H1 (cell line): ENCODE measurements around the gene ZNF530. TPM values are rescaled to one million over a fixed set of nuclear protein-coding genes. Genes with fewer than 3 reads are reported as not detected.
A peak's percentile ranks its signal among the peaks of the same experiment; 100 is the strongest.

ENCODE experiments used
- CTCF ChIA-PET: fragments of 300-600 bp; sonication (Branson Sonifier 250); formaldehyde crosslinking; loops from one replicate; lab custom pipeline; 2021; ENCODE audit not compliant: partially characterized antibody; lab: Charles Lee
- POLR2A ChIA-PET: fragments of 300-600 bp; sonication (Branson Sonifier 250); formaldehyde crosslinking; loops from one replicate; lab custom pipeline; 2021; ENCODE audit warnings: inconsistent platforms; ENCODE audit not compliant: partially characterized antibody; lab: Charles Lee
- DNase-seq, 2 experiments: peaks; one replicate each; pipeline versions ENCODE4 v3.0.0 to v3.0.0-alpha.2; 2010 to 2022; ENCODE audit warnings: low spot score in 2 of 2, low read depth in 1 of 2, mixed read lengths in 1 of 2
- FAIRE-seq: peaks from 2 replicates; lab custom pipeline; 2011; peaks lifted over from hg19 to GRCh38; lab: Jason Lieb, UNC
- H2AFZ ChIP-seq: 2 replicates; pipeline ENCODE4 v1.8.1; 2012; ENCODE audit warnings: low read length, inconsistent platforms
- H2AK5ac ChIP-seq: 2 replicates; pipeline ENCODE4 v1.6.1; 2013; ENCODE audit warnings: low read depth, low read length
- H2BK120ac ChIP-seq: replicated peaks from 2 replicates; pipeline ENCODE3; 2013; ENCODE audit warnings: low read depth, low read length, inconsistent platforms
- H2BK12ac ChIP-seq: 2 replicates; pipeline ENCODE4 v1.6.1; 2013; ENCODE audit warnings: low read depth, low read length
- H2BK15ac ChIP-seq: 2 replicates; pipeline ENCODE4 v1.6.1; 2013; ENCODE audit warnings: low read length
- H2BK20ac ChIP-seq: 2 replicates; pipeline ENCODE4 v1.6.1; 2013; ENCODE audit warnings: low read length
- H2BK5ac ChIP-seq: 2 replicates; pipeline ENCODE4 v1.6.1; 2013; ENCODE audit warnings: low read depth, low read length
- H3K14ac ChIP-seq: 2 replicates; pipeline ENCODE4 v1.6.1; 2013; ENCODE audit warnings: inconsistent platforms; ENCODE audit not compliant: insufficient read length
- H3K18ac ChIP-seq: 2 replicates; pipeline ENCODE4 v1.6.1; 2013; ENCODE audit warnings: low read length; ENCODE audit errors: extremely low read depth
- H3K23ac ChIP-seq: 2 replicates; pipeline ENCODE4 v1.6.1; 2013; ENCODE audit warnings: inconsistent platforms; ENCODE audit not compliant: insufficient read length
- H3K23me2 ChIP-seq: 2 replicates; pipeline ENCODE4 v1.6.1; 2013; ENCODE audit warnings: low read depth, low read length
- H3K27ac ChIP-seq: 2 replicates; pipeline ENCODE4 v1.6.1; 2011; ENCODE audit warnings: low read depth, low read length, inconsistent platforms
- H3K27me3 ChIP-seq, 4 experiments: replicated peaks in 1 of 4; 1 replicate in 1 of 4; 2 replicates in 3 of 4; pipeline versions ENCODE4 v1.6.1 to v1.8.1; 2011 to 2013; ENCODE audit warnings: low read length in 3 of 4, mild to moderate bottlenecking in 3 of 4, inconsistent platforms in 2 of 4, mixed read lengths in 2 of 4, moderate library complexity in 1 of 4; ENCODE audit not compliant: control insufficient read depth in 3 of 4, insufficient read depth in 3 of 4; ENCODE audit errors: extremely low read depth in 1 of 4
- H3K36me3 ChIP-seq, 4 experiments: 2 replicates each; pipeline versions ENCODE4 v1.6.1 to v1.8.1; 2011 to 2013; ENCODE audit warnings: mild to moderate bottlenecking in 4 of 4, low read length in 3 of 4, moderate library complexity in 2 of 4, control low read depth in 1 of 4, inconsistent platforms in 1 of 4; ENCODE audit not compliant: insufficient read depth in 4 of 4, control insufficient read depth in 2 of 4
- H3K4ac ChIP-seq: replicated peaks from 2 replicates; pipeline ENCODE3; 2013; ENCODE audit warnings: low read length, low read depth, mixed read lengths, inconsistent platforms; ENCODE audit not compliant: insufficient read length
- H3K4me1 ChIP-seq, 4 experiments: replicated peaks in 1 of 4; 1 replicate in 1 of 4; 2 replicates in 3 of 4; pipeline versions ENCODE4 v1.6.1 to v1.8.1; 2011 to 2013; ENCODE audit warnings: low read length in 3 of 4, inconsistent platforms in 2 of 4, mixed read lengths in 1 of 4; ENCODE audit not compliant: insufficient read depth in 4 of 4, control insufficient read depth in 3 of 4
- H3K4me2 ChIP-seq, 2 experiments: 2 replicates each; pipeline versions ENCODE4 v1.6.1 to v1.8.1; 2011 to 2013; ENCODE audit warnings: low read depth in 2 of 2, low read length in 2 of 2, control low read depth in 1 of 2, inconsistent platforms in 1 of 2, mild to moderate bottlenecking in 1 of 2; ENCODE audit not compliant: insufficient read depth in 1 of 2
- H3K4me3 ChIP-seq, 4 experiments: fragments of 200-600, 300-600 bp in 1 of 4; sonication (generic), shearing (Covaris generic), sonication (Bioruptor Twin) in 1 of 4; 2 replicates each; pipeline versions ENCODE4 v1.5.1 to v1.8.1; 2011 to 2016; ENCODE audit warnings: low read length in 4 of 4, low read depth in 3 of 4, control low read depth in 2 of 4, inconsistent platforms in 2 of 4, mild to moderate bottlenecking in 2 of 4, mixed read lengths in 1 of 4, moderate library complexity in 1 of 4; ENCODE audit not compliant: insufficient read depth in 2 of 4; ENCODE audit errors: extremely low read depth in 1 of 4
- H3K56ac ChIP-seq: replicated peaks from 2 replicates; pipeline ENCODE3; 2013; ENCODE audit warnings: low read depth, mild to moderate bottlenecking, mixed read lengths, low read length, inconsistent platforms; ENCODE audit not compliant: insufficient read length
- H3K79me1 ChIP-seq: 2 replicates; pipeline ENCODE4 v1.6.1; 2013; ENCODE audit warnings: low read depth, low read length, control low read depth
- H3K79me2 ChIP-seq, 2 experiments: 2 replicates each; pipeline versions ENCODE4 v1.6.1 to v1.8.1; 2012 to 2013; ENCODE audit warnings: low read length in 2 of 2, mild to moderate bottlenecking in 2 of 2, inconsistent platforms in 1 of 2; ENCODE audit not compliant: insufficient read depth in 2 of 2, control insufficient read depth in 1 of 2
- H3K9ac ChIP-seq, 4 experiments: replicated peaks in 1 of 4; 1 replicate in 1 of 4; 2 replicates in 3 of 4; pipeline versions ENCODE4 v1.6.1 to v1.8.1; 2011 to 2013; ENCODE audit warnings: low read depth in 3 of 4, low read length in 3 of 4, control low read depth in 2 of 4, mild to moderate bottlenecking in 2 of 4, moderate library complexity in 2 of 4, inconsistent platforms in 1 of 4; ENCODE audit errors: extremely low read depth in 1 of 4
- H3K9me3 ChIP-seq, 2 experiments: 2 replicates each; pipeline versions ENCODE4 v1.6.1 to v1.8.1; 2012 to 2013; ENCODE audit warnings: mild to moderate bottlenecking in 2 of 2, moderate library complexity in 2 of 2, control low read depth in 1 of 2, inconsistent platforms in 1 of 2, low read depth in 1 of 2, low read length in 1 of 2, mixed read lengths in 1 of 2; ENCODE audit not compliant: insufficient read depth in 2 of 2
- H4K20me1 ChIP-seq, 2 experiments: replicated peaks in 1 of 2; 2 replicates each; pipeline versions ENCODE3 to v1.8.1; 2011 to 2013; ENCODE audit warnings: inconsistent platforms in 2 of 2, low read length in 2 of 2, mild to moderate bottlenecking in 1 of 2; ENCODE audit not compliant: insufficient read depth in 2 of 2, control insufficient read depth in 1 of 2
- H4K5ac ChIP-seq: 2 replicates; pipeline ENCODE4 v1.6.1; 2013; ENCODE audit warnings: low read length, low read depth, mixed read lengths, inconsistent platforms; ENCODE audit not compliant: insufficient read length
- H4K8ac ChIP-seq: 2 replicates; pipeline ENCODE4 v1.8.0; 2013; ENCODE audit warnings: mild to moderate bottlenecking, moderate library complexity, low read length, inconsistent platforms; ENCODE audit not compliant: insufficient read depth; ENCODE audit errors: extremely low read depth
- H4K91ac ChIP-seq: replicated peaks from 2 replicates; pipeline ENCODE3; 2013; ENCODE audit warnings: low read length, mixed read lengths, inconsistent platforms; ENCODE audit not compliant: insufficient read length
- NANOG ChIP-seq: IDR thresholded peaks from 2 replicates; pipeline ENCODE4 v1.6.1; 2011; ENCODE audit warnings: low read length, low read depth, mild to moderate bottlenecking, inconsistent platforms; ENCODE audit not compliant: insufficient read depth, poor library complexity, severe bottlenecking
- SUZ12 ChIP-seq: fragments of 200-600 bp; sonication (generic); IDR thresholded peaks from 2 replicates; pipeline ENCODE4 v1.6.1; 2012; ENCODE audit warnings: mild to moderate bottlenecking, inconsistent platforms, low read length, moderate library complexity, mixed read lengths
- WGBS, 2 experiments: shearing (Covaris generic) in 1 of 2; methylation state at CpG; one replicate each; pipeline versions ENCODE4 v1.1.6 to v1.1.7; 2013 to 2015; ENCODE audit warnings: low lambda C conversion rate in 2 of 2, mixed read lengths in 2 of 2, inconsistent platforms in 1 of 2, low coverage in 1 of 2, missing lambda C conversion rate in 1 of 2; ENCODE audit not compliant: insufficient replicate concordance in 2 of 2, insufficient coverage in 1 of 2, insufficient read length in 1 of 2; ENCODE audit errors: extremely low coverage in 1 of 2, missing lambda C conversion rate in 1 of 2; 5-methylcytosine and 5-hydroxymethylcytosine counted together
- polyA plus RNA-seq, 7 experiments: library from polyadenylated mRNA; depleted of rRNA in 3 of 7; stranded (reverse) in 5 of 7; unstranded in 2 of 7; fragments of >200 nt in 5 of 7; fragments of 200-250 nt in 2 of 7; gene quantifications; 1 replicate in 5 of 7; 2 replicates in 1 of 7; 4 replicates in 1 of 7; pipeline versions ENCODE4 v1.2.1 to v1.2.3, GENCODE V29; 2011 to 2013; ENCODE audit warnings: missing spikeins in 2 of 7, mixed read lengths in 2 of 7
- total RNA-seq: library from RNA; stranded (reverse); fragmentation: NEBNext Ultra II Directional; extraction: Animal tissue kit (Norgen Biotek cat#: 25700); gene quantifications from 2 replicates; pipeline ENCODE4 v1.2.1, GENCODE V29; 2021
- TF ChIP-seq, protein P1 (sequence below): IDR thresholded peaks from 2 replicates; pipeline ENCODE4 v1.6.1; 2012; ENCODE audit warnings: inconsistent platforms

ZNF530 gene
- total and polyA plus RNA-seq, 2 of the 8 experiments (the other 6 are each of a cell fraction or from before 2014, with no cell fraction given): 4.2 to 9.3 TPM

GRCh38 chr19:57559008-57559403, 40.7 kb upstream of the ZNF530 start:
- Histone ChIP-seq H2AK5ac (no peak overlapping the region), H2BK20ac (no peak overlapping the region), H3K23me2 (peaks cover 3% of the 10 kb centered on the region; the same call in 1 of the 2 replicates), H3K14ac (no peak overlapping the region), H4K5ac (no peak overlapping the region), H3K36me3 (peaks cover 6 to 19% (median 11%) of the 10 kb centered on the region in 4 experiments; a peak in 7 of 8 replicates), H4K20me1 (peaks cover 4 to 7% of the 10 kb centered on the region in 2 experiments), H3K27me3 (no peaks in the 10 kb centered on the region), H3K56ac (no peak overlapping the region), H3K4me2 (peak overlapping the region; percentile 51 to 86), H3K18ac (no peak overlapping the region), H2BK15ac (no peak overlapping the region), H3K9me3 (peaks cover 14 to 24% of the 10 kb centered on the region in 2 experiments), H4K8ac (no peak overlapping the region), H3K79me2 (peaks cover 0 to 20% of the 10 kb centered on the region in 2 experiments; a peak in 3 of 4 replicates), H4K91ac (no peak overlapping the region), H3K4me1 (peaks cover 0 to 4% (median under 1%) of the 10 kb centered on the region in 4 experiments; a peak in 3 of 7 replicates), H3K23ac (no peak overlapping the region), H3K4me3 (peak overlapping the region; percentile 80 to 96 (median 94)), H3K27ac (no peak overlapping the region), H2BK120ac (no peak overlapping the region), H3K79me1 (peaks cover 8% of the 10 kb centered on the region), H2BK5ac (no peak overlapping the region), H3K4ac (no peak overlapping the region), H3K9ac (peak overlapping the region; percentile 34 to 81 (median 74); a peak in 6 of 7 replicates), H2BK12ac (no peak overlapping the region), H2AFZ (no peak overlapping the region)
- CTCF ChIA-PET: interaction anchor here (1.9 kb wide), 1 partner anchor 93 kb away, joined by 6 read pairs; no protein-coding TSS in a partner anchor
- 5% methylated on average over 21 of the region's 22 CpGs; no CpG with 5 or more reads in 1 of the 2 experiments for WGBS, 2 experiments
- no peak for DNase-seq
- FAIRE-seq: no peak
- POLR2A ChIA-PET: interaction anchor here (0.7 to 2.2 kb wide), 5 partner anchors 12 to 271 kb away, joined by 3 to 6 read pairs (median 3); partner anchors contain the start of genes ZNF549, ZNF551 and ZNF773
- TF ChIP-seq, protein P1, sequence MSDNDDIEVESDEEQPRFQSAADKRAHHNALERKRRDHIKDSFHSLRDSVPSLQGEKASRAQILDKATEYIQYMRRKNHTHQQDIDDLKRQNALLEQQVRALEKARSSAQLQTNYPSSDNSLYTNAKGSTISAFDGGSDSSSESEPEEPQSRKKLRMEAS: peak; percentile 52; the same call in 1 of the 2 replicates
- TF ChIP-seq NANOG (no peak), SUZ12 (no peak)
